AG10803 (cell line): ENCODE results near the gene TTC28.
A peak's percentile ranks its signal among the peaks of the same experiment; 100 is the strongest.

Experiments
- DNase-seq: peaks from one replicate; pipeline ENCODE4 v3.0.0; 2010; ENCODE audit warnings: low read depth
- H3K4me3 ChIP-seq: 2 replicates; pipeline ENCODE4 v1.5.1; 2011; ENCODE audit warnings: mild to moderate bottlenecking, low read length, control low read depth
- TF ChIP-seq, protein P1 (sequence below): conservative IDR thresholded peaks from 2 replicates; pipeline ENCODE4 v1.5.1; 2011; ENCODE audit warnings: mild to moderate bottlenecking, low read length, control low read depth, inconsistent platforms

Gene TTC28

DNA sequence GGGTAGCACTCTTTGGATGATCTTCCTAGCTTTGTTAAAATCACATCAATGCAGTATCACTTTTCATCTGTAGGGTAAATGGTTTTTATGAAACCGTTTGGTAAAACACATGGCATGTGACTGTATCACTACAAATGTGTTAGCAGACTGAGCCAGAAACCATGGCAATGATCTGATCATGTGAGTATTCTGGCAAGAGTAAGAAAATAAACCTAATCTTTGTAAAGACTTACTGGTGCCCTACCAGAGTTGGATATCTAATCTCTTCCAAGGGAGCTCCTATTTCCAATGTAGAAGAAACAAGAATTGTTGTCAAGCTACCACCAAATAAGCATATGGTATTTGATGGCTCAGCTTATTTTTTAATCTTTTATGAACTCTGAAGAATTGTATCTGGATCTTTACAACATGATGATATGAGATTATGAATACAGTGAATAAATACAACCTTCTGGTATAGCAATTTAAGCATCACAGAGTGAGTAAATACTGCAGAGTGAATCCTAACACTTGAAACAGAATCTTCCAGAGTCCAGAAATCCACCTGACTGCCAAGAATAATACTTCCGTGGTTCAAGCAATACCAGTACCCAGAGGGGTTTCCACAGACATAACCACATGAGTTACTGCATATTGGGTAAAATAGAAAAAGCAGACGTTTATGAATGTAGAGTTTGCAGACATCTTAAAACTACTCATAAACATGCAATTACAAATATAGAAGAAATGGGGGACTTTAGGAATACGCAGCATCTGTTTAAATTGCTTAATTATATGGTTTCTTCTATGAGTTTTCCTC lies 238.8 kb downstream of the TTC28 start:
- peak; percentile 74 for DNase-seq
- TF ChIP-seq, protein P1, sequence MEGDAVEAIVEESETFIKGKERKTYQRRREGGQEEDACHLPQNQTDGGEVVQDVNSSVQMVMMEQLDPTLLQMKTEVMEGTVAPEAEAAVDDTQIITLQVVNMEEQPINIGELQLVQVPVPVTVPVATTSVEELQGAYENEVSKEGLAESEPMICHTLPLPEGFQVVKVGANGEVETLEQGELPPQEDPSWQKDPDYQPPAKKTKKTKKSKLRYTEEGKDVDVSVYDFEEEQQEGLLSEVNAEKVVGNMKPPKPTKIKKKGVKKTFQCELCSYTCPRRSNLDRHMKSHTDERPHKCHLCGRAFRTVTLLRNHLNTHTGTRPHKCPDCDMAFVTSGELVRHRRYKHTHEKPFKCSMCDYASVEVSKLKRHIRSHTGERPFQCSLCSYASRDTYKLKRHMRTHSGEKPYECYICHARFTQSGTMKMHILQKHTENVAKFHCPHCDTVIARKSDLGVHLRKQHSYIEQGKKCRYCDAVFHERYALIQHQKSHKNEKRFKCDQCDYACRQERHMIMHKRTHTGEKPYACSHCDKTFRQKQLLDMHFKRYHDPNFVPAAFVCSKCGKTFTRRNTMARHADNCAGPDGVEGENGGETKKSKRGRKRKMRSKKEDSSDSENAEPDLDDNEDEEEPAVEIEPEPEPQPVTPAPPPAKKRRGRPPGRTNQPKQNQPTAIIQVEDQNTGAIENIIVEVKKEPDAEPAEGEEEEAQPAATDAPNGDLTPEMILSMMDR = peak; percentile 30; the same call in 1 of the 2 replicates
- peak overlapping the region; percentile 71 for H3K4me3 ChIP-seq

DNA sequence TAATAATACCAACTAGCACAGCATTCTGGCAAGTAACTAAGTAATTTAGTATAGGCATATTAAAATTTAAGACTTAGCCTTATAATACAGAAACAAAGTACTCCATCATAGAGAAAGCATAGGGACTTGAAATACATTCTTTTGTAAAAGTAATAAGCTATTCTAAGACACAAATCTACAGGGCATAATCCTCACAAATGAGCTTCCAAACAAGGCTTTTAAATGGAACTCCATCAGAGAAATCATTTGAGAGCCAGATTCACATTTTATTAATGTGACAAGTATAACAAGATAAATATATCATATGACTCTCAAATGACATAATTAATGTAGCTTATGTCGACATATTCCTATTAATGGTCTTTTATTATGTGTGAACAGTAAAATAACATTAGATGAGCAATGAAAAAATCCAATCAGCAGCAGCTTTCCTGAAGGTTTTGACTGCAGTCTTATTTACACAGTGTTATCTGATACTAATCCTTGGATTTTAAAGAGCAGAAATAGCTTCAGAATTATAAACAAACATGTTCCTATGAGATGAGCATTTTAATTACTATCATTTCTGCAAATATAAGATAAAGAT lies 241.4 kb downstream of the TTC28 start:
- no peak for DNase-seq
- TF ChIP-seq, protein P1 = no peak
- no peak overlapping the region for H3K4me3 ChIP-seq

- DNase-seq = no peak
- no peak overlapping the region for H3K4me3 ChIP-seq
- TF ChIP-seq, protein P1 = no peak
These were observed 243.7 kb downstream of the TTC28 start for GRCh38 chr22:28435982-28436381.

- DNase-seq = no peak
- H3K4me3 ChIP-seq = no peak overlapping the region
- TF ChIP-seq, protein P1 = no peak
These were observed 244.4 kb downstream of the TTC28 start for GRCh38 chr22:28435140-28435768.

- TF ChIP-seq, protein P1 = no peak
- DNase-seq = peak; percentile 60
- no peak overlapping the region for H3K4me3 ChIP-seq
These were observed 249.1 kb downstream of the TTC28 start for GRCh38 chr22:28430466-28431025.

GRCh38 chr22:28429711-28430110 lies 249.9 kb downstream of the TTC28 start:
- TF ChIP-seq, protein P1 = no peak
- H3K4me3 ChIP-seq = no peak overlapping the region
- DNase-seq = peak; percentile 74
